ENCODE measurements around the gene ANXA2R. TPM values are rescaled to one million over a fixed set of nuclear protein-coding genes. Genes with fewer than 3 reads are reported as not detected.
"Not testable (repeated sequence)": the region's sequence is repeated elsewhere in the genome, so short reads cannot be mapped to it uniquely, and the experiment has no call there.

The ANXA2R gene
- total RNA-seq, 4 donors from 2014 or later = 0.57 to 2.5 (median 1.6) TPM

GRCh38 chr5:43061352-43062075 lies 21.4 kb upstream of the ANXA2R start:
- no peak for DNase-seq
- WGBS, 2 donors = 75 to 76% methylated on average over 4 to 5 of the region's 5 CpGs
- intact Hi-C loops (cut with DNase I) = no loop called here

DNA sequence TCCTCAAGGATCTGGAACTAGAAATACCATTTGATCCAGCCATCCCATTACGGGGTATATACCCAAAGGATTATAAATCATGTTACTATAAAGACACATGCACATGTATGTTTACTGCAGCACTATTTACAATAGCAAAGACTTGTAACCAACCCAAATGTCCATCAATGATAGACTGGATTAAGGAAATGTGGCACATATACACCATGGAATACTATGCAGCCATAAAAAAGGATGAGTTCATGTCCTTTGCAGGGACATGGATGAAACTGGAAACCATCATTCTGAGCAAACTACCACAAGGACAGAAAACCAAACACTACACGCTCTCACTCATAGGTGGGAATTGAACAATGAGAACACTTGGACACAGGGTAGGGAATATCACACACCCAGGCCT lies 19.9 kb upstream of the ANXA2R start:
- H3K27ac ChIP-seq; H3K27me3 ChIP-seq; H3K4me1 ChIP-seq; intact Hi-C loops (cut with DNase I); DNase-seq; H3K9me3 ChIP-seq; H3K36me3 ChIP-seq; H3K4me3 ChIP-seq: not testable (repeated sequence)
- WGBS, 2 donors = 90 to 95% methylated on average over 2 of the region's 2 CpGs

More at GRCh38 chr5:43061352-43062075, 21.4 kb upstream of the ANXA2R start:
- Histone ChIP-seq H3K4me1 (peaks cover 0 to 10% (median 3%) of the 10 kb centered on the region in 3 donors), H3K4me3 (no peak overlapping the region), H3K27me3 (no peaks in the 10 kb centered on the region), H3K27ac (no peak overlapping the region), H3K36me3 (no peaks in the 10 kb centered on the region), H3K9me3 (no peaks in the 10 kb centered on the region)
- no peak for TF ChIP-seq CTCF (IDR thresholded peaks at IDR 0.05)
- TF ChIP-seq POLR2A (IDR thresholded peaks at IDR 0.05) = no peak

DNA sequence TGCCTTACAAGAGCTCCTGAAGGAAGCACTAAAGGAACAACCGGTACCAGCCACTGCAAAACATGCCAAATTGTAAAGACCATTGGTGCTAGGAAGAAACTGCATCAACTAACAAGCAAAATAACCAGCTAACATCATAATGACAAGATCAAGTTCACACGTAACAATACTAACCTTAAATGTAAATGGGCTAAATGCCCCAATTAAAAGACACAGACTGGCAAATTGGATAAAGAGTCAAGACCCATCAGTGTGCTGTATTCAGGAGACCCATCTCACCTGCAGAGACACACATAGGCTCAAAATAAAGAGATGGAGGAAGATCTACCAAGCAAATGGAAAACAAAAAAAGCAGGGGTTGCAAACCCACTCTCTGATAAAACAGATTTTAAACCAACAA lies 15.0 kb upstream of the ANXA2R start:
- H3K4me3 ChIP-seq; H3K27me3 ChIP-seq; H3K27ac ChIP-seq; H3K9me3 ChIP-seq; intact Hi-C loops (cut with DNase I); DNase-seq; H3K4me1 ChIP-seq: not testable (repeated sequence)
- H3K36me3 ChIP-seq = peaks cover 0 to 25% (median 0%) of the 10 kb centered on the region in 3 donors
- WGBS, 2 donors = 91 to 94% methylated on average over 2 of the region's 2 CpGs

DNA sequence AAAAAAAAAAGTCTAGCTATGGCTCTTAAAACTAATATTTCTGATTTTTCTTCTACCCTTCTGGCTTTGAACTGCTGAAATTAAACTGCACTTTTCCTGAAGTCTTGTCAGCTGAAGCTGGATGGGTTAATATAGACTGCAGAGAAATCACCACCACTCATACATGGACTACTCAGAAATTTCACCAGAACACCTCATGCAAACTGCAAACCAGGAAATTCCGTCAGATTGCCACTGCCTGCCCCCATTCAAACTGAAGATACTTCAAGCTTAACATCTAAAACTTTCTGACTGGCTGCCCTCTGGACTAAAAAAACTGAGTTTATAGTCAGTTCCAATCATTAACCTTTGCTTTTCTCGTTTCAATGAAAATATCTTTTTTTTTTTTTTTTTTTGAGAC lies 11.6 kb upstream of the ANXA2R start:
- Histone ChIP-seq H3K36me3 (peaks cover 0 to 25% (median 0%) of the 10 kb centered on the region in 3 donors), H3K9me3 (no peaks in the 10 kb centered on the region), H3K27me3 (no peaks in the 10 kb centered on the region), H3K4me3 (no peak overlapping the region), H3K4me1 (peaks cover 0 to 23% (median 6%) of the 10 kb centered on the region in 3 donors), H3K27ac (no peak overlapping the region)
- no peak for DNase-seq
- WGBS, 2 donors = 78 to 90% methylated on average over 2 of the region's 2 CpGs
- no peak for TF ChIP-seq POLR2A (IDR thresholded peaks at IDR 0.05)
- no peak for TF ChIP-seq CTCF (IDR thresholded peaks at IDR 0.05)
- intact Hi-C loops (cut with DNase I) = no loop called here

DNA sequence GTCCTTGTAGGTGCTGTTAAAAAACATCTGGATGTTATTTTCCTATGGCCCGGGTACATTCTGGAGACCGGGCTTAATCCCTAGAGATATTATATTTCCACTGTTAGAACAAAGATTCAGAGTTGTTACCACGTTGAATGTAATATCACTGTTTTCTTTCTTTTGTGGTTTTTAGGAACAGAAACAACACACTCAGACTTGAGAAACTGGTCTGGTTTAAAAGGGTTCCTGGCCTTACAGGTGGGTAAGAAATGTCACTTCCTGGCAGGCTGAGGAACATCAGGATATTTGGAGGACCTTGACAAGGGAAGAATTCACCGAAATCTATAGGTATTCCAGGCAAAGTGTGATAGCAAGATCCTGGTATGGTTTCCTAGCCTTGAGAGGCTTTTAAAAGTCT lies 10.3 kb upstream of the ANXA2R start:
- TF ChIP-seq POLR2A (IDR thresholded peaks at IDR 0.05) (no peak), CTCF (IDR thresholded peaks at IDR 0.05) (no peak)
- no peak for DNase-seq
- Histone ChIP-seq H3K4me3 (no peak overlapping the region), H3K27me3 (no peaks in the 10 kb centered on the region), H3K27ac (no peak overlapping the region), H3K4me1 (peaks cover 0 to 24% (median 6%) of the 10 kb centered on the region in 3 donors), H3K9me3 (no peaks in the 10 kb centered on the region), H3K36me3 (peaks cover 0 to 25% (median 0%) of the 10 kb centered on the region in 3 donors)
- intact Hi-C loops (cut with DNase I) = no loop called here
- 56 to 58% methylated on average over 4 of the region's 4 CpGs for WGBS, 2 donors

GRCh38 chr5:43049236-43049635 lies 9.1 kb upstream of the ANXA2R start:
- H3K36me3 ChIP-seq = peaks cover 0 to 25% (median 0%) of the 10 kb centered on the region in 3 donors
- no peak for DNase-seq
- H3K4me1 ChIP-seq = peaks cover 0 to 36% (median 6%) of the 10 kb centered on the region in 3 donors
- H3K27ac ChIP-seq = no peak overlapping the region
- peaks cover 0 to 10% (median 0%) of the 10 kb centered on the region in 4 donors for H3K27me3 ChIP-seq
- intact Hi-C loops (cut with DNase I) = loop anchor here (10.0 kb wide), 2 partner anchors 134 to 234 kb away; partner anchors contain the start of gene SELENOP
- WGBS, 2 donors = 70 to 75% methylated on average over 5 of the region's 5 CpGs
- H3K4me3 ChIP-seq = no peak overlapping the region
- TF ChIP-seq POLR2A (IDR thresholded peaks at IDR 0.05) (no peak), CTCF (IDR thresholded peaks at IDR 0.05) (no peak)
- H3K9me3 ChIP-seq = no peaks in the 10 kb centered on the region
